ENCODE measurements around the gene QSOX1. TPM values are rescaled to one million over a fixed set of nuclear protein-coding genes. Genes with fewer than 3 reads are reported as not detected.

Gene QSOX1
- total RNA-seq, 1 experiment from 2014 or later, result 135 TPM

- ChIA-PET POLR2A (no interaction called here), CTCF (interaction anchor here (1.1 to 3.5 kb wide), 3 partner anchors 29 to 407 kb away, joined by 3 to 15 read pairs (median 3); no protein-coding TSS in a partner anchor)
- ATAC-seq (no peak), DNase-seq (ENCODE audit: low spot score) (no peak)
- no peak overlapping the region for H3K4me3 Mint-ChIP-seq
- no peaks in the 10 kb centered on the region for H3K9me3 Mint-ChIP-seq
- no peak overlapping the region for H3K27ac Mint-ChIP-seq
- TF ChIP-seq OVOL2 (CRISPR knock-in tag; IDR thresholded peaks at IDR 0.05; ENCODE audit: borderline replicate concordance) (no peak), IRF2 (CRISPR knock-in tag; IDR thresholded peaks at IDR 0.05; ENCODE audit: borderline replicate concordance, low read depth) (no peak), ZNF396 (CRISPR knock-in tag; IDR thresholded peaks at IDR 0.05; ENCODE audit: borderline replicate concordance) (no peak), ZBTB21 (CRISPR knock-in tag; IDR thresholded peaks at IDR 0.05; ENCODE audit: borderline replicate concordance) (no peak), ESRRA (CRISPR knock-in tag; IDR thresholded peaks at IDR 0.05; ENCODE audit: borderline replicate concordance) (no peak), MXD4 (CRISPR knock-in tag; IDR thresholded peaks at IDR 0.05; ENCODE audit: borderline replicate concordance) (no peak), ZNF416 (CRISPR knock-in tag; IDR thresholded peaks at IDR 0.05) (no peak), NR2C2 (CRISPR knock-in tag; IDR thresholded peaks at IDR 0.05) (no peak), ELF4 (CRISPR knock-in tag; IDR thresholded peaks at IDR 0.05; ENCODE audit: low read depth) (no peak), CBFB (CRISPR knock-in tag; IDR thresholded peaks at IDR 0.05; ENCODE audit: low read depth) (no peak), NFATC4 (CRISPR knock-in tag; IDR thresholded peaks at IDR 0.05) (no peak), PREB (CRISPR knock-in tag; IDR thresholded peaks at IDR 0.05; ENCODE audit: borderline replicate concordance) (no peak), ZSCAN18 (CRISPR knock-in tag; IDR thresholded peaks at IDR 0.05) (no peak), ERG (CRISPR knock-in tag; IDR thresholded peaks at IDR 0.05) (no peak)
- TF ChIP-seq, protein P1, sequence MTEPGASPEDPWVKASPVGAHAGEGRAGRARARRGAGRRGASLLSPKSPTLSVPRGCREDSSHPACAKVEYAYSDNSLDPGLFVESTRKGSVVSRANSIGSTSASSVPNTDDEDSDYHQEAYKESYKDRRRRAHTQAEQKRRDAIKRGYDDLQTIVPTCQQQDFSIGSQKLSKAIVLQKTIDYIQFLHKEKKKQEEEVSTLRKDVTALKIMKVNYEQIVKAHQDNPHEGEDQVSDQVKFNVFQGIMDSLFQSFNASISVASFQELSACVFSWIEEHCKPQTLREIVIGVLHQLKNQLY (CRISPR knock-in tag; IDR thresholded peaks at IDR 0.05), result no peak
- TF ChIP-seq, protein P2, sequence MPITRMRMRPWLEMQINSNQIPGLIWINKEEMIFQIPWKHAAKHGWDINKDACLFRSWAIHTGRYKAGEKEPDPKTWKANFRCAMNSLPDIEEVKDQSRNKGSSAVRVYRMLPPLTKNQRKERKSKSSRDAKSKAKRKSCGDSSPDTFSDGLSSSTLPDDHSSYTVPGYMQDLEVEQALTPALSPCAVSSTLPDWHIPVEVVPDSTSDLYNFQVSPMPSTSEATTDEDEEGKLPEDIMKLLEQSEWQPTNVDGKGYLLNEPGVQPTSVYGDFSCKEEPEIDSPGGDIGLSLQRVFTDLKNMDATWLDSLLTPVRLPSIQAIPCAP (CRISPR knock-in tag; IDR thresholded peaks at IDR 0.05), result no peak
- H3K36me3 Mint-ChIP-seq, result no peaks in the 10 kb centered on the region
- H3K4me1 Mint-ChIP-seq, result peaks cover 15% of the 10 kb centered on the region
- peaks cover 3% of the 10 kb centered on the region; the same call in 1 of the 2 replicates for H3K27me3 Mint-ChIP-seq (ENCODE audit: low read depth)
Observed at GRCh38 chr1:180217006-180217405, 62.3 kb downstream of the QSOX1 start.

- Mint-ChIP-seq H3K36me3 (no peaks in the 10 kb centered on the region), H3K27ac (no peak overlapping the region), H3K4me3 (no peak overlapping the region), H3K4me1 (peaks cover 7% of the 10 kb centered on the region), H3K27me3 (ENCODE audit: low read depth) (peaks cover 12% of the 10 kb centered on the region), H3K9me3 (no peaks in the 10 kb centered on the region)
- DNase-seq (ENCODE audit: low spot score) (no peak), ATAC-seq (no peak)
- ChIA-PET POLR2A (no interaction called here), CTCF (interaction anchor here (3.5 kb wide), 1 partner anchor 31 kb away, joined by 15 read pairs; no protein-coding TSS in a partner anchor)
- TF ChIP-seq GTF2I (CRISPR knock-in tag; conservative IDR thresholded peaks at IDR 0.05) (no peak), JUN (CRISPR knock-in tag; IDR thresholded peaks at IDR 0.05) (no peak), CREB1 (CRISPR knock-in tag; IDR thresholded peaks at IDR 0.05) (no peak), EMX1 (CRISPR knock-in tag; IDR thresholded peaks at IDR 0.05) (no peak), ZBTB21 (CRISPR knock-in tag; IDR thresholded peaks at IDR 0.05; ENCODE audit: borderline replicate concordance) (no peak), NR3C1 (CRISPR knock-in tag; conservative IDR thresholded peaks at IDR 0.05; ENCODE audit: low read depth) (no peak), GRHL2 (CRISPR knock-in tag; IDR thresholded peaks at IDR 0.05; ENCODE audit: insufficient replicate concordance, severe bottlenecking) (no peak), JAZF1 (CRISPR knock-in tag; IDR thresholded peaks at IDR 0.05) (no peak), ZBTB43 (CRISPR knock-in tag; IDR thresholded peaks at IDR 0.05) (no peak)
- TF ChIP-seq, protein P2 (CRISPR knock-in tag; IDR thresholded peaks at IDR 0.05), result no peak
Observed at GRCh38 chr1:180218806-180219765, 64.4 kb downstream of the QSOX1 start.

Data from WTC11 (cell line).